HUES48 (cell line): ENCODE measurements around the gene ACADM.
"Not testable (repeated sequence)": the region's sequence is repeated elsewhere in the genome, so short reads cannot be mapped to it uniquely, and the experiment has no call there.

Source experiments
- H3K27ac ChIP-seq: one replicate; pipeline ENCODE4 v1.7.0; 2013; ENCODE audit warnings: low read depth, low read length, inconsistent platforms
- H3K27me3 ChIP-seq: 2 replicates; pipeline ENCODE4 v1.6.1; 2013; ENCODE audit warnings: mild to moderate bottlenecking, low read length; ENCODE audit not compliant: control insufficient read depth, insufficient read depth
- H3K36me3 ChIP-seq: 2 replicates; pipeline ENCODE4 v1.6.1; 2013; ENCODE audit warnings: low read length; ENCODE audit not compliant: control insufficient read depth, insufficient read depth
- H3K4me1 ChIP-seq: 2 replicates; pipeline ENCODE4 v1.6.1; 2013; ENCODE audit warnings: mild to moderate bottlenecking, low read length; ENCODE audit not compliant: control insufficient read depth, insufficient read depth
- H3K4me3 ChIP-seq: 2 replicates; pipeline ENCODE4 v1.5.1; 2013; ENCODE audit warnings: mild to moderate bottlenecking, low read depth, low read length
- H3K9ac ChIP-seq: 2 replicates; pipeline ENCODE4 v1.6.1; 2013; ENCODE audit warnings: mild to moderate bottlenecking, low read depth, low read length, moderate library complexity
- H3K9me3 ChIP-seq: 2 replicates; pipeline ENCODE4 v1.6.1; 2013; ENCODE audit warnings: low read length; ENCODE audit not compliant: control insufficient read depth, insufficient read depth

The ACADM gene

GRCh38 chr1:75720325-75720724 lies 4.2 kb upstream of the ACADM start:
- Histone ChIP-seq H3K36me3 (no peaks in the 10 kb centered on the region), H3K9me3 (no peaks in the 10 kb centered on the region), H3K4me1 (peaks cover 19% of the 10 kb centered on the region), H3K4me3 (no peak overlapping the region), H3K27ac (peak overlapping the region; percentile 74), H3K9ac (no peak overlapping the region), H3K27me3 (no peaks in the 10 kb centered on the region)

DNA sequence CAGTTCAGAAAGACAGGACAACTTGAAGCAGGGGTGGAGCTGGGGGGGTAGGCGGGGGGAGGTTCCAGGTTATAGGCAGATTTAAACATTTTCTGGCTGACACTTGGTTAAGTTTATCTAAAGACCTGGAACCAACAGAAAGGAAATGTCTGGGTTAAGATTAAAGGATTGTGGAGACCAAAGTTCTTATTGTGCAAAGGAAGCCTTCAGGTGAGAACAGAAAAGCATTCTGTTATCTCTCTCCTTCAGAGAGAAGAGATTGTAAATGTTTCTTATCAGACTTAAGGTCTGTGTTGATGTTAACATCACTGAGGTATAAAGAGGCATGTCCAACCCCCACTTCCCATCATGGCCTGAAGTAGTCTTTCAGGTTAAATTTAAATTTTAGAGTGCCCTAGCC lies 3.7 kb upstream of the ACADM start:
- Histone ChIP-seq H3K27ac (no peak overlapping the region), H3K4me1 (peaks cover 24% of the 10 kb centered on the region), H3K9ac (no peak overlapping the region), H3K27me3 (no peaks in the 10 kb centered on the region), H3K4me3 (no peak overlapping the region), H3K9me3 (no peaks in the 10 kb centered on the region), H3K36me3 (no peaks in the 10 kb centered on the region)

GRCh38 chr1:75722246-75722645 lies 2.3 kb upstream of the ACADM start:
- H3K4me1 ChIP-seq = peaks cover 32% of the 10 kb centered on the region
- H3K27me3 ChIP-seq, H3K9ac ChIP-seq, H3K4me3 ChIP-seq, H3K27ac ChIP-seq, H3K9me3 ChIP-seq, H3K36me3 ChIP-seq: not testable (repeated sequence)

DNA sequence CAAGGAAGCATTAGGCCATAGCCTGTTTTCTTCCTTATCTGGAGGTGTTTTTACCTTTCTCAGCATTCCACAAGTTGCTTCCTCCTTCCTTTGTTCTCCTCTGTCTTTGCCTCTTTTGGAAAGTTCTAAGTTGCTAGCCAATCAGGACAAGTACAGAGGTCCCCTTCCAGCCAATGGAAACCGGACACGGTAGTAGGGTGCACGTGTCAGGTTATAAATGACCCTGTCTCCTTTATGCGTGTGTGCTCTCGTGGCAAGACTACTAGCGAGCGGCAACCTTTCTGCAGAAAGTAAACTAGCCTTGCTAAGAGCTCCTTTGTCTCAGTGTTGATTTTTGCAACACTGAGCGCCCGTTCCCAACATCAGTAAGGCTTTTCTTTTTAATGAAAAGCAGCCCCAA lies 1.5 kb upstream of the ACADM start:
- Histone ChIP-seq H3K9me3 (no peaks in the 10 kb centered on the region), H3K27ac (no peak overlapping the region), H3K36me3 (no peaks in the 10 kb centered on the region), H3K27me3 (no peaks in the 10 kb centered on the region), H3K4me3 (no peak overlapping the region), H3K4me1 (peaks cover 33% of the 10 kb centered on the region), H3K9ac (no peak overlapping the region)

DNA sequence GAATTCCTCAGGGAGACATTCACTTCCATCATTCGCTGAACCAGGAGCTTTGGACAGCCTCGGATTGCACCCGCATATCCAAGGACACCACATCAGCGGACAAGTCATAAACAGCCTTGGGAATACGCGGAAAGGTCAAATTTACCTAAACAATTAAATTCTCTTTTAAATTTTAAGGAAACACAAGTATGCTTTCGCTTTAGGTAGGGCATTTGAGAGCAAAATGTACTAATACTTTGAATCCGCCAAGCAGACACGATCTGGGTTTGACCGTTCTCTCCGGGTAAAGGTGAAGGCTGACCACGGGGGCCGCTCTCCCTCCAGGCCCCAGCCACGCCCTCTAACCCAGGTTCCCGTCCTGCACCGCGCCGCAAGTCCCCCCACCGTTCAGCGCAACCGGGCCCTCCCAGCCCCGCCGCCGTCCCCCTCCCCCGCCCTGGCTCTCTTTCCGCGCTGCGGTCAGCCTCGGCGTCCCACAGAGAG lies 479 bp upstream of the ACADM start:
- peak overlapping the region; percentile 78 for H3K4me3 ChIP-seq
- no peaks in the 10 kb centered on the region for H3K9me3 ChIP-seq
- H3K4me1 ChIP-seq = peaks cover 34% of the 10 kb centered on the region
- H3K27me3 ChIP-seq = no peaks in the 10 kb centered on the region
- 0 out of 2 replicates have a peak, but pooled peaks cover 3% of the 10 kb centered on the region for H3K36me3 ChIP-seq
- H3K27ac ChIP-seq = peak overlapping the region; percentile 95
- H3K9ac ChIP-seq = peak overlapping the region; percentile 78

DNA sequence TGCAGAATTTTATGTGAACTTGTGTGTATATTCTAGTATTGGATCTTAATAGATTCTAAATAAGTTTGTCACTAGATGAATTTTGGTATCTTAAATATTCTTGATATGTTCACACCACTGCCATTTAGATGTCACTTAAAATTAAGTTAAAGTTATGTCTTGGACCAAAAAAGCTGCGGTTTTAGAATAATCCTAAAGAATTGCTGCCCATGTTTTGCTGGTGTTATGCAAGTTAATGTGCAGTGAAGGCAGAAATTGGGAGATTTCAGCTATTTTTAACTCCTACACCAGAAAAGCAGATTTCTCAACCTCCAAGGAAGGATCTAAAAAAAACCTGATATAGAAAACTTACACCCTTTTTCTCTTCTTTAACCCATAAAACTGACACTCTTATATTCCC lies 757 bp downstream of the ACADM start:
- H3K4me3 ChIP-seq = peak overlapping the region; percentile 78
- peaks cover 24% of the 10 kb centered on the region for H3K4me1 ChIP-seq
- peak overlapping the region; percentile 78; the same call in 1 of the 2 replicates for H3K9ac ChIP-seq
- no peaks in the 10 kb centered on the region for H3K27me3 ChIP-seq
- H3K27ac ChIP-seq = peak overlapping the region; percentile 95
- H3K9me3 ChIP-seq = no peaks in the 10 kb centered on the region
- H3K36me3 ChIP-seq = 0 out of 2 replicates have a peak, but pooled peaks cover 3% of the 10 kb centered on the region

DNA sequence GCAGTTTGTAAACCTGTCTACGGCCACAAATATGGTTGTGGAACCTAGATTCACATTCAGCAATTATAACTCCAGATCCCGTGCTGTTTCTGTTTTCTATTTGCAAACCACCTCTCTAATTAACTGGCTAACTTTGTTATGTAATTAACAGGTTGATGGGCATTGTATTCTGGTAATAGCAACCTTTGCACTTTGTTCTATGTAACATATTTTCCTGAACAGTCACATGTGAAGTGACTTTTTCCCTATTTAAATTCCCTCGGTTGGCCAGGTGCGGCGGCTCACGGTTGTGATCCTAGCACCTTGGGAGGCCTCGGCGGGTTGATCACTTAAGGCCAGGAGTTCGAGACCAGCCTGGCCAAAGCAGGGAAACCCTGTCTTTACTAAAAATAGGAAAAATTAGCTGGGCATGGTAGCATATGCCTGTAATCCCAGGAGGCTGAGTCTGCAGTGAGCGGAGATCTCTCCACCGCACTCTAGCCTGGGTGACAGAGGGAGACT lies 1.4 kb downstream of the ACADM start:
- Histone ChIP-seq H3K9me3 (no peaks in the 10 kb centered on the region), H3K27ac (no peak overlapping the region), H3K9ac (no peak overlapping the region), H3K27me3 (no peaks in the 10 kb centered on the region), H3K36me3 (0 out of 2 replicates have a peak, but pooled peaks cover 3% of the 10 kb centered on the region), H3K4me1 (peaks cover 24% of the 10 kb centered on the region), H3K4me3 (peak overlapping the region; percentile 78)

DNA sequence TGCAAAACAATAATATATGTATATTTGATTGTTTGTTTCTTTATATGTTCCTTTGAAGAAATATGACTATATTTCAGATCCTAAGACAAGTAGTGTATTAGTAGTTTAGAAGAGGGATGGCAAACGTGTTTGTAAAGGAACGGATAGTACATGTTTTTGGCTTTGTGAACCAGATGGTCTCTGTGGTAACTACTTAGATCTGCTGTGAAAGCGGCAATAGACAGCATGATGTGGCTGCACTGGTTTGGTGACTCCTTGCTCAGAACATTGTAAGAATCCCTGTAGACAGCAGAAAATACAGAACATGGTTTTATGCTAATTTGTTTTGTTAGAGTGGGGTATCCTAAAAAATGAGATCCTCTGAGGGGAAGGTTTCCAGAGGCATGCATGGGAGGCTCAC lies 3.1 kb downstream of the ACADM start:
- Histone ChIP-seq H3K9ac (no peak overlapping the region), H3K27me3 (no peaks in the 10 kb centered on the region), H3K4me3 (no peak overlapping the region), H3K4me1 (peaks cover 24% of the 10 kb centered on the region), H3K27ac (no peak overlapping the region), H3K9me3 (no peaks in the 10 kb centered on the region), H3K36me3 (peaks cover 5% of the 10 kb centered on the region; the same call in 1 of the 2 replicates)

GRCh38 chr1:75730432-75730831 lies 5.9 kb downstream of the ACADM start:
- no peak overlapping the region for H3K4me3 ChIP-seq
- peaks cover 14% of the 10 kb centered on the region for H3K4me1 ChIP-seq
- no peak overlapping the region for H3K27ac ChIP-seq
- no peak overlapping the region for H3K9ac ChIP-seq
- no peaks in the 10 kb centered on the region for H3K27me3 ChIP-seq
- H3K9me3 ChIP-seq = no peaks in the 10 kb centered on the region
- H3K36me3 ChIP-seq = peaks cover 29% of the 10 kb centered on the region

DNA sequence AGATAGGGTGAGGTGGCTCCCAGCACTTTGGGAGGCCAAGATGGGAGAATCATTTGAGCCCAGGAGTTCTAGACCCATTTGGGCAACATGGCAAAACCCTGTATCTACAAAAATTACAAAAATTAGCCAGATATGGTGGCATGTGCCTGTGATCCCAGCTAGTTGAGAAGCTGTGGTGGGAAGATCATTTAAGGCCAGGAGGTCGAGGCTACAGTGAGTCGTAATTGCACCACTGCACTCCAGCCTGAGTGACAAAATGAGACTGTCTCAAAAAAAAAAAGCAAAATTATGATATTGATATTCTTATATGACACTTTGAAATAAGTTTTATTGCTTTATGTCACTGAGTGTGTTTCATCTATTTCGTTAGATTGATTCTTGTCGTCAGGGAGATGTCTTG lies 7.4 kb downstream of the ACADM start:
- H3K9ac ChIP-seq = no peak overlapping the region
- no peaks in the 10 kb centered on the region for H3K9me3 ChIP-seq
- peaks cover 42% of the 10 kb centered on the region for H3K36me3 ChIP-seq
- H3K27me3 ChIP-seq = no peaks in the 10 kb centered on the region
- no peak overlapping the region for H3K27ac ChIP-seq
- H3K4me3 ChIP-seq = no peak overlapping the region
- H3K4me1 ChIP-seq = 0 out of 2 replicates have a peak, but pooled peaks cover 2% of the 10 kb centered on the region

DNA sequence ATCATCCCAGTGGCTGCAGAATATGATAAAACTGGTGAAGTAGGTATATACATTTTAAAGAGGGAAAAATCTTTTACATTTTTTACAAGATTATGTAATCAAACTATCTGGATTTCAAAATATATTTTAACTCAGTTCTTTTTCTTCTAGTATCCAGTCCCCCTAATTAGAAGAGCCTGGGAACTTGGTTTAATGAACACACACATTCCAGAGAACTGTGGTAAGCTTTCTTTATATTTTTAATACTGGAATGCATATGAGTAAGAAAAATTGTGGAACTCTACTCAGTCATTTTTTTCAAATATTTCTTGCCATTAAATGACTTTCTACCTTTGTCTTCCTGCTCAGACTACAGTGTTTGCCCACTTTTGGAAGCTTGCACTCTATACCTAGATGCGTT lies 8.2 kb downstream of the ACADM start:
- H3K9ac ChIP-seq = no peak overlapping the region
- no peaks in the 10 kb centered on the region for H3K27me3 ChIP-seq
- no peak overlapping the region for H3K27ac ChIP-seq
- no peak overlapping the region for H3K4me3 ChIP-seq
- H3K9me3 ChIP-seq = no peaks in the 10 kb centered on the region
- peaks cover 47% of the 10 kb centered on the region for H3K36me3 ChIP-seq
- H3K4me1 ChIP-seq = 0 out of 2 replicates have a peak, but pooled peaks cover 2% of the 10 kb centered on the region
